HCT116 (cell line): ENCODE measurements around the gene NTSR1. TPM values are rescaled to one million over a fixed set of nuclear protein-coding genes. Genes with fewer than 3 reads are reported as not detected.

Source experiments
- ATAC-seq: fragments of 200-7000 bp; cut with Tn5 transposase; 2 replicates; pipeline ENCODE4 v1.9.1; 2020; ENCODE audit warnings: mild to moderate bottlenecking, moderate library complexity
- BruUV-seq: library from RNA; stranded (reverse); fragments of 400-500 nt; replicated peaks from 2 replicates; lab custom pipeline; 2021; lab: Mats Ljungman, UMichigan
- CTCF ChIA-PET: fragments of 300-600 bp; sonication (Branson Sonifier 250); formaldehyde crosslinking; loops from one replicate; lab custom pipeline; 2021; ENCODE audit warnings: antibody characterized with exemption; lab: Charles Lee
- POLR2A ChIA-PET: fragments of 300-600, 350-600 bp; sonication (Branson Sonifier 250); formaldehyde crosslinking; loops from one replicate; lab custom pipeline; 2021; ENCODE audit warnings: antibody characterized with exemption; lab: Charles Lee
- RAD21 ChIA-PET, 2 experiments: fragments of 300-600 bp; sonication (Branson Sonifier 250); formaldehyde crosslinking; loops; one replicate each; lab custom pipeline; 2023; ENCODE audit warnings: low total read pairs in 2 of 2; ENCODE audit not compliant: uncharacterized antibody in 2 of 2, unreplicated experiment in 2 of 2, low non-redundant PET in 1 of 2; lab: Charles Lee
- DNase-seq: peaks from one replicate; pipeline ENCODE4 v3.0.0-alpha.2; 2010; ENCODE audit warnings: low read depth, low spot score
- H2AFZ ChIP-seq: fragments of 200-600 bp; shearing (Covaris generic), sonication (generic); 2 replicates; pipeline ENCODE4 v1.6.1; 2017; ENCODE audit warnings: low read depth, mixed run types, mixed read lengths, antibody characterized with exemption, low read length; ENCODE audit not compliant: poor library complexity, severe bottlenecking
- H3K27ac ChIP-seq: 2 replicates; pipeline ENCODE4 v1.5.1; 2012; ENCODE audit warnings: low read depth, low read length
- H3K27me3 ChIP-seq: fragments of 200-600 bp; sonication (generic); 2 replicates; pipeline ENCODE4 v1.6.1; 2016; ENCODE audit warnings: mixed run types, low read length, mixed read lengths; ENCODE audit not compliant: insufficient read depth
- H3K36me3 ChIP-seq, 2 experiments: fragments of 200-500 bp in 1 of 2; fragments of 200-600 bp in 1 of 2; sonication (Bioruptor generic) in 1 of 2; sonication (generic) in 1 of 2; 2 replicates each; pipeline versions ENCODE4 v1.5.1 to v1.6.1; 2014 to 2016; ENCODE audit warnings: low read length in 2 of 2, inconsistent platforms in 1 of 2, mixed read lengths in 1 of 2, mixed run types in 1 of 2; ENCODE audit not compliant: insufficient read depth in 2 of 2, control insufficient read depth in 1 of 2
- H3K4me1 ChIP-seq, 2 experiments: fragments of 200-600 bp in 1 of 2; sonication (generic) in 1 of 2; 2 replicates each; pipeline versions ENCODE4 v1.5.1 to v1.6.1; 2012 to 2017; ENCODE audit warnings: low read length in 2 of 2, inconsistent platforms in 1 of 2, mild to moderate bottlenecking in 1 of 2, mixed read lengths in 1 of 2, mixed run types in 1 of 2, moderate library complexity in 1 of 2; ENCODE audit not compliant: insufficient read depth in 2 of 2, control insufficient read depth in 1 of 2
- H3K4me2 ChIP-seq: fragments of 200-600 bp; sonication (generic); 2 replicates; pipeline ENCODE4 v1.6.1; 2017; ENCODE audit warnings: mixed run types, low read length, mixed read lengths
- H3K4me3 ChIP-seq, 2 experiments: fragments of 200-600 bp in 1 of 2; sonication (generic) in 1 of 2; replicated peaks in 1 of 2; 2 replicates each; pipeline ENCODE4 v1.5.1; 2011 to 2016; ENCODE audit warnings: low read length in 2 of 2, control low read depth in 1 of 2, low read depth in 1 of 2, mild to moderate bottlenecking in 1 of 2, mixed read lengths in 1 of 2, mixed run types in 1 of 2
- H3K79me2 ChIP-seq: fragments of 200-600 bp; sonication (generic); 2 replicates; pipeline ENCODE4 v1.6.1; 2017; ENCODE audit warnings: mild to moderate bottlenecking, mixed run types, low read length, moderate library complexity, mixed read lengths; ENCODE audit not compliant: insufficient read depth
- H3K9ac ChIP-seq: fragments of 200-600 bp; sonication (generic); 2 replicates; pipeline ENCODE4 v1.6.1; 2016; ENCODE audit warnings: low read length, mixed read lengths
- H3K9me2 ChIP-seq: fragments of 200-600 bp; sonication (generic), shearing (Covaris generic); 2 replicates; pipeline ENCODE4 v1.6.1; 2017; ENCODE audit warnings: mixed run types, mild to moderate bottlenecking, moderate library complexity; ENCODE audit not compliant: insufficient read depth
- H3K9me3 ChIP-seq, 2 experiments: fragments of 200-500 bp in 1 of 2; fragments of 200-600 bp in 1 of 2; sonication (Bioruptor generic) in 1 of 2; sonication (generic) in 1 of 2; 2 replicates each; pipeline ENCODE4 v1.6.1; 2014 to 2017; ENCODE audit warnings: low read length in 2 of 2, mixed read lengths in 2 of 2, inconsistent platforms in 1 of 2, low read depth in 1 of 2, mild to moderate bottlenecking in 1 of 2, mixed run types in 1 of 2, moderate library complexity in 1 of 2; ENCODE audit not compliant: control insufficient read depth in 1 of 2, insufficient read depth in 1 of 2
- H4K20me1 ChIP-seq: fragments of 200-600 bp; sonication (generic), shearing (Covaris generic); 2 replicates; pipeline ENCODE4 v1.6.1; 2017; ENCODE audit warnings: mixed run types, mild to moderate bottlenecking, moderate library complexity; ENCODE audit not compliant: insufficient read depth
- ATF3 ChIP-seq: IDR thresholded peaks from 2 replicates; pipeline ENCODE4 v1.6.1; 2012
- CBX3 ChIP-seq: IDR thresholded peaks from 2 replicates; pipeline ENCODE4 v1.6.1; 2012; ENCODE audit warnings: low read depth
- CEBPB ChIP-seq: IDR thresholded peaks from 2 replicates; pipeline ENCODE4 v1.6.1; 2012; ENCODE audit warnings: low read depth
- CTCF ChIP-seq, 3 experiments: fragments of 200-600 bp in 1 of 3; sonication (generic) in 1 of 3; IDR thresholded peaks in 2 of 3; conservative IDR thresholded peaks in 1 of 3; 2 replicates each; pipeline ENCODE4 v1.5.1; 2012 to 2017; ENCODE audit warnings: low read depth in 2 of 3, low read length in 2 of 3, antibody characterized with exemption in 1 of 3, borderline replicate concordance in 1 of 3, control low read depth in 1 of 3, mild to moderate bottlenecking in 1 of 3, mixed read lengths in 1 of 3, mixed run types in 1 of 3, moderate library complexity in 1 of 3; ENCODE audit not compliant: insufficient read depth in 1 of 3
- SIN3A ChIP-seq: IDR thresholded peaks from 2 replicates; pipeline ENCODE4 v1.6.1; 2012; ENCODE audit warnings: low read depth
- TCF7L2 ChIP-seq: IDR thresholded peaks from 2 replicates; pipeline ENCODE4 v1.7.0; 2011; ENCODE audit warnings: borderline replicate concordance, inconsistent platforms; ENCODE audit not compliant: insufficient read depth, insufficient read length; ENCODE audit errors: extremely low read depth
- intact Hi-C: fragments of 100-400 bp; cut with micrococcal nuclease; formaldehyde crosslinking; loops from 2 replicates; pipeline ENCODE4 v1.10.0; 2022
- total RNA-seq: library from RNA; stranded (reverse); gene quantifications from one replicate; pipeline ENCODE4 v1.2.1, GENCODE V29; 2021; ENCODE audit not compliant: unreplicated experiment

The NTSR1 gene
- total RNA-seq, 1 experiment from 2014 or later: 187 TPM

GRCh38 chr20:62749851-62750445, 41.3 kb downstream of the NTSR1 start:
- ChIA-PET RAD21 (no interaction called here), CTCF (no interaction called here), POLR2A (interaction anchor here (1.1 kb wide), 1 partner anchor 14 kb away, joined by 3 read pairs; no protein-coding TSS in a partner anchor)
- no peaks in the 10 kb centered on the region for H3K9me2 ChIP-seq
- no peak for DNase-seq
- H3K36me3 ChIP-seq: peaks cover 8 to 41% of the 10 kb centered on the region in 2 experiments; a peak in 2 of 4 replicates
- TF ChIP-seq CTCF (IDR thresholded peaks at IDR 0.05 in 2 of 3, conservative IDR thresholded peaks at IDR 0.05 in 1 of 3; ENCODE audit: borderline replicate concordance in 1 of 3, insufficient read depth in 1 of 3, low read depth in 2 of 3, low read length in 2 of 3) (no peak), SIN3A (no peak), CEBPB (no peak), TCF7L2 (no peak), ATF3 (no peak), CBX3 (no peak)
- no peak overlapping the region for H2AFZ ChIP-seq
- no peak overlapping the region for H3K4me3 ChIP-seq
- H4K20me1 ChIP-seq: no peaks in the 10 kb centered on the region
- H3K27ac ChIP-seq: peak overlapping the region; percentile 19; the same call in 1 of the 2 replicates
- no TSS peak for BruUV-seq
- no peaks in the 10 kb centered on the region for H3K9me3 ChIP-seq
- no peak for ATAC-seq
- peaks cover 81% of the 10 kb centered on the region for H3K79me2 ChIP-seq
- no peaks in the 10 kb centered on the region for H3K27me3 ChIP-seq
- H3K9ac ChIP-seq: no peak overlapping the region
- intact Hi-C loops: no loop called here
- H3K4me2 ChIP-seq: no peak overlapping the region
- H3K4me1 ChIP-seq: peaks cover 0 to 22% of the 10 kb centered on the region in 2 experiments; a peak in 2 of 4 replicates
